Activated CD8-positive, alpha-beta memory T cell treated with anti-CD3 and anti-CD28 coated beads for 36 hours (primary cell): ENCODE results near the gene OR56A4. TPM values are rescaled to one million over a fixed set of nuclear protein-coding genes. Genes with fewer than 3 reads are reported as not detected.

Source experiments
- CTCF ChIA-PET: fragments of 350-600 bp; sonication (Branson Sonifier 250); formaldehyde crosslinking; loops from one replicate; lab custom pipeline; 2021; ENCODE audit warnings: antibody characterized with exemption; lab: Charles Lee
- POLR2A ChIA-PET: fragments of 350-600 bp; sonication (Branson Sonifier 250); formaldehyde crosslinking; loops from one replicate; lab custom pipeline; 2021; ENCODE audit warnings: antibody characterized with exemption; lab: Charles Lee
- total RNA-seq, 2 experiments: library from RNA; stranded (reverse); gene quantifications; one replicate each; pipeline ENCODE4 v1.2.3, GENCODE V29; 2021

The OR56A4 gene, protein sequence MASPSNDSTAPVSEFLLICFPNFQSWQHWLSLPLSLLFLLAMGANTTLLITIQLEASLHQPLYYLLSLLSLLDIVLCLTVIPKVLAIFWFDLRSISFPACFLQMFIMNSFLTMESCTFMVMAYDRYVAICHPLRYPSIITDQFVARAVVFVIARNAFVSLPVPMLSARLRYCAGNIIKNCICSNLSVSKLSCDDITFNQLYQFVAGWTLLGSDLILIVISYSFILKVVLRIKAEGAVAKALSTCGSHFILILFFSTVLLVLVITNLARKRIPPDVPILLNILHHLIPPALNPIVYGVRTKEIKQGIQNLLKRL
- not detected for total RNA-seq

DNA sequence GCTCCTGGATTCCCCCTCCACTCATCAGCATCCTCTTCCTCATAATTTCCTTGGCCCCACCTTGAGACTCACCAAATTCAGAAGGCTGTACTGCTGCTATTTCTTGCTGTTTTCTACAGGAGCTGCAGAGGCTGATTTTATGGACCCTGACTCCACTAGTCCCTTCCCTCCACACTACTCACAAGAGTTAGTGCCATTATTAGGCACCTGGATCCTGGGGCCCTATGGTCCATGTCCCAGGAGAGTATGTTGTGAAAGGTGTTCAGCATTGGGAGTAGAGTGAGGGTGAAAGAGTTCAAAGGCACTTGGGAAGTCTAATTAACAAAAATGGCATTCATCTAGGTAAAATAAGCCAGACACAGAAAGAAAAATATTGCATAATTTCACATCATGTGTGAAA lies at the start of gene OR56A4:
Gene OR56A4, minus strand, starts transcription at position 101 of the 400 bp plus-strand sequence. CDS start 3,954 bp downstream, outside the sequence.
- ChIA-PET POLR2A (no interaction called here), CTCF (no interaction called here)

DNA sequence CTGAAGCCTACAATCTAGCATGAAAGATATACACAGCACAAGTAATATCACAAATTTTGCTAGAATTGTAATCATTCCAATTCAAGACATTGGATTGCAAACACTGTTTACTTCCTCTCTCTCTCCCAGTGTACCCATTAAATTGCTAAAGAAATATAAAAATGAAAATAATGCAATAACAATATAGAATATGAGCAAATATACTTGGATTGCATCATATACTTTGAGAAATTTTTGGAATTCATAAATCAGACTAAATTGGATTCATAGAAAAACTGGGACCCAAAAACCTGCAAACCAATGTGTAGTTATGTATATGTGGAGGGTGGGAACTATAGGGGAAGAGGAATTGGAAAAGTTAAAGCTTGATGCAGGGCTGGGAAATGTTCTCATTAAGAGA lies 48.8 kb upstream of the OR56A4 start:
- POLR2A ChIA-PET, result no interaction called here
- CTCF ChIA-PET, result interaction anchor here (0.5 kb wide), 1 partner anchor 154 kb away, joined by 3 read pairs; no protein-coding TSS in a partner anchor

DNA sequence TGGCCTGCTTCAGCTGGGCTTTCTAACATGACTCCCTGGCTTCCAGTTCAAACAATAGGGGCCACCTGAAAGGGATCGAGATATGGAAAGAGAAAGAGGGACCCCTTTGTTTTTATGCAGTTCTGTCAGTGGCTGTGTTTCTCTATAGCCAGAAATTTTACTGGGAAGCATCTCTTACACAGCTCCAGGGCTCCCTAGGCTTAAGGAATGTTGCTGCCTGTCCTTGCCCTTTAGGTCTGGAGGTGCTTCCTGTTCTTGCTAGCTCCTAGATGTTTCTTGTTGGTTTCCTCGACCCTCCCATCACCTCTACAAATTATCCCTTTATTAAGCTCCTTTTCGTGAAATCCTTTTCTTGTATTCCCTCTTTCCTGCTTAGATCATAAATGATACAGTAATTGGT lies 45.6 kb upstream of the OR56A4 start:
- POLR2A ChIA-PET, result no interaction called here
- CTCF ChIA-PET, result no interaction called here

DNA sequence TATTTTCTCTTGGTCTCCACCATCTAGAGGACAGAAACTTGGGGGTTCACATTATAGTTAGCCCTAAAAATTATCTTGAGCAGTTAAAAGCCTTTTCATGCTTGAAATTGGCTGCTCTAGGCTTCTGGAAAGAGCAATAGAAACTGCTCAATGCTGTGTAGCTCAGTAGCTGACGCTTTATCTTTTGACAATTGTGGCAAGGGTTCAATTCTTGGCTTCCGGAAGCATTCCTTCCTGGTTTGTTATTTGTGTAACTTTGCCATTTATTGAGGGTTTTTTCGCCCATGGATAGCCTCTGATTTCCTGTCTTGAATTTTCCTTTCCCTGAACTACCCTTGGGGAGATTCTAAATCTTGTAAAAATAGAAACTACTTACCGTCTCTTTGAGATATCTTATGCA lies 34.1 kb upstream of the OR56A4 start:
- ChIA-PET POLR2A (no interaction called here), CTCF (no interaction called here)

DNA sequence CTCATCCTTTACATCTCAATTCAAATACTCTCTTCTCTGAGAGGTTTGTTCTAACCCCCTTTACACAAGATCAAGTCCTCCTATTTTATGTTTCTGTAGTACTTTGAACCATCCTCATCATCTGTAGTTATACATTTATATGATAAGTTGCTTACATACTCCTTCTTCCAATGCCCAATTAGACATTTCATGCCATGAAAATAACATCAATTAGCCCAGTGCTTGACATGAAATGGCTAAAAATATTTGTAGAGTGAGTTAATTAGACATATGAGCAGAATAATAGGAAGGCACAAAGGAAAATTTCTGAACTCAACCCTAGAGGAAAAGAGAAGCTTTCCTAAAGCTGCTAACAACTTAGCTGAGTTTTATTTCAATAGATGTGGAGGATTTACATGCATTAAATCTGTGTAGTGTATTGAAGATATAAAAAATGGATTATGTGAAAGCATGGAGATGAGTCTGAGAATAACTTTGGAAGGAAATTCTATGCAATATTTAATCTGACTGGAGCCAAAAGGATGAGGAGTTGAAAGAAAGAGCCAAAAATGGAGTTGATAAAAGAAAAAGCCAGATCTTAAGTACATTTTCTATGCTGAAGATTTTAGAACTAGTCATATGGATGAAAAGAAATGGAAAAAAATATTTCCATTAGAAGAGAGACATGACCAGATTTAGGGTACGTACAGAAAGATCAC lies 24.1 kb upstream of the OR56A4 start, which contains the start of gene OR56A1:
Gene OR56A1, minus strand, starts transcription at position 51 of the 698 bp plus-strand sequence. CDS start 3,066 bp downstream, outside the sequence.
- CTCF ChIA-PET, result no interaction called here

DNA sequence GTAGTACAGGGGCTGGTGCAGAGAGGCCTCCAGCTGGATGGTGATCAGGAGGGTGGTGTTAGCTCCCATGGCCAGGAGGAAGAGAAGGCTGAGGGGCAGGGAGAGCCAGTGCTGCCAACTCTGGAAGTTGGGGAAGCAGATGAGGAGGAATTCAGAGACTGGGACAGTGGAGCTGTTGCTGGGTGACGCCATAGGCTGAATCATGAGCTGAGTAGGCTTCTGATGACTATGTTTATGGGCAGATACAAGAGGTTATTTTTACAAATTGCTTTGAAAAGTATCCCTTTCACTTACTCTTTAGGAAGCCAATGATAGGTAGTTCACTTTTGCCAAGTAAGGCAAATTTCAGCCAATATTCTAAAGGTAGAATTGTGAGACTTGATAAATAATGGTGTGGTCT lies 20.8 kb upstream of the OR56A4 start:
- ChIA-PET POLR2A (no interaction called here), CTCF (no interaction called here)

More for the DNA sequence above, 24.1 kb upstream of the OR56A4 start, which contains the start of gene OR56A1:
- POLR2A ChIA-PET, result no interaction called here

DNA sequence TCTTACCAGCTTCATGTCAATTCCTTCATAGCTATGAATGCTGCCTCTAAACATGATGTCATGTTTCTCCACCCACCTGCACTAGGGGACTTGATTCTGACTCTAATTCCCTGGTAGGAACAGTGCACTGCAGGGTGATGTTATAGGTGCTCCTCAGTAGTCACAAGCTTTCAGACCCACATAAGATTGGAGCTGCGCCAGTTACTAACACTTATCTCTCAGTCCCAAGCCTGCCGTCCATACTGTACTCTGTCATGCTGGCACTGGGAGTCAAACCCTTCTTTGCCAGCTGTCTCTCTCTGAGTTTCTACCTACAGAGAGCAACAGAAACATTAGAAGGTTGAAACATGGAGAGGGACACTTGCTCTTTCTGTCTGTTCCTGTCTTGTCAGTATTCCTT lies 18.3 kb upstream of the OR56A4 start:
- CTCF ChIA-PET, result interaction anchor here (1.3 kb wide), 1 partner anchor 332 kb away, joined by 4 read pairs; no protein-coding TSS in a partner anchor
- POLR2A ChIA-PET, result no interaction called here

DNA sequence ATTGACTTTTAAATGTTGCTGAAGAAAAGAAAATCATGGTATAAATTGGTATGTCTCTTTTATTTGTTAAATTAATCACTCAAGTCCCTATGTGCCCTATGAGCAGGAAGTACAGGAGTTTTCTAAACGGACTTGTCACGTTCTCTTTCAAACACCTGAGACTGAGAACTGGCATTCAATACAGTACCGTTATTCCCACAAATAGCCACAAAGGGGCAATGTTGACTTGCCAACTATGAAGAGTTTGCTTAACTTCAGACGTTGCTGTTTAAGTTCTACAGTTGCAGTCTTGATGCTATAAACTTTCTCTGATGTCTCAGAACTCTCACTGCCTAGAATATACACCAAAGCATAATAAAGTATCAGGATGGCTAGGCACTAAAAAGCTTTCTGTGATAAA lies 16.2 kb upstream of the OR56A4 start:
- POLR2A ChIA-PET, result no interaction called here
- CTCF ChIA-PET, result interaction anchor here (0.7 to 1.3 kb wide), 3 partner anchors 20 to 340 kb away, joined by 3 to 4 read pairs (median 4); no protein-coding TSS in a partner anchor

DNA sequence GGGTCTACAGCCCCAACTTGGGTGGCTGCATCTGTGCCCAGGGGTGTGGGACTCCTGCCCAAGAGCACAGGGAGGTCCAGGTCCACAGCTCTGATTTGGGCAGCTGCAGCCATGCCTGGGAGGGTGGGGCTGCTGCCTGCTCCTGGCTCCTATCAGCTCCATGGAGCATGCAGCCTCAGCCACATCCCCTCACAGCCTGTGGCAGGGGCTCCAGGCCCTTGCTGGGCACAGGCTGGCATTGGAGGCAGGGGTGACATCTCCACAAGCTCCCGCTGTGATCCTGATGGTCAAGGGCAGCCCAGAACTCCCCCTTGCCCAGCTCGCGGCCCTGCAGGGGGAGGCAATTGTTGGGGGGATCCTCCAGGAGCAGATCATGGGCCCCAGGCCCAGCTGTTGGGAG lies 6.3 kb upstream of the OR56A4 start:
- ChIA-PET POLR2A (no interaction called here), CTCF (no interaction called here)

DNA sequence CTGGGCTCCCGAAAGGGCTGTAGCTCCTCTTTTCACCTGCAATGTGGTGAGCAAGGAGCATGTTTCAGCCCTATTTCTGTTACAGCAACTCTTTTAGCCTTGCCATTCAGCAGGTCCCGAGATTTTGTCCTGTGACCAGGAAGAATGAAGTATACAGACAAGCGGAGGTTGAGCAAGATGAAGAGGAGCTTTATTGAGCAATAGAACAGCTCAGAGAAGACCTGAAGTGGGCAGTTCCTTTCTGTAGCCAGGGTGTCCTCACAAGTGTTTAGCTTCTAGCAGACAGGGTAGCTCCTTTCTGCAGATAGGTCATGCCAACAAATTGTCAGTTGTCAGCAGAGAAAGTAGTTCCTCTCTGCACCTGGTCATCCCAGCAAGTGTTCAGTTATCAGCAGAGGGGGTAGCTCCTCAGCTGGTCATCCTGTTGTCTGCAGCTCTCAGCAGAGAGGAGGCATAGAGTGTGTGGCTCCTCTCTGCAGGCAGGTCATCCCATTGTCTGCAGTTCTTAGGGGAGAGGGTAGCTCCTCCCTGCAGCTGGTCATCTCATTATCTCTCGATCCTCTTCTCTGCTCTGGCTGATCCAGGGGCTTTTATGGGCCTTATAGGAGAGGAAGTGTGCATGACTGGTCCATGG lies 5.4 kb upstream of the OR56A4 start:
- CTCF ChIA-PET, result no interaction called here
- POLR2A ChIA-PET, result no interaction called here

DNA sequence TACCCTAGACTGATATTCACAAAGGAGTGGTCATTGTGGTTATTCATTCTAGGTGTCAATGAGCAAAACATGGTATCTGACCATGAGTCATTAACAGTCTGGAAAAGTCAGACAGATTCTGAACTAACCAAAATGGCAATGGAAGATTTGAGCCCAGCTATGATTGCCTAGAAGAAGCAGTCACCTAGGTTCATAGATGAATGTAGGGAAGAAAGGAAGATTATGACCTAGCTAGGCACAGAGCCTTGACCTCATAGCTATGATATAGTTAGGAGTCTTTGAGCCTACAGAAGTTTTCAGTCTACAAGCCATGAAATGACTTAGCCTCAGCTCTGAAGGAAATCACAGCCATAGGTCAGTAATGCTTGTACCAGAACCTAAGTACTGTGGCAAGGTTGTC lies 351 bp downstream of the OR56A4 start:
- ChIA-PET POLR2A (no interaction called here), CTCF (no interaction called here)

DNA sequence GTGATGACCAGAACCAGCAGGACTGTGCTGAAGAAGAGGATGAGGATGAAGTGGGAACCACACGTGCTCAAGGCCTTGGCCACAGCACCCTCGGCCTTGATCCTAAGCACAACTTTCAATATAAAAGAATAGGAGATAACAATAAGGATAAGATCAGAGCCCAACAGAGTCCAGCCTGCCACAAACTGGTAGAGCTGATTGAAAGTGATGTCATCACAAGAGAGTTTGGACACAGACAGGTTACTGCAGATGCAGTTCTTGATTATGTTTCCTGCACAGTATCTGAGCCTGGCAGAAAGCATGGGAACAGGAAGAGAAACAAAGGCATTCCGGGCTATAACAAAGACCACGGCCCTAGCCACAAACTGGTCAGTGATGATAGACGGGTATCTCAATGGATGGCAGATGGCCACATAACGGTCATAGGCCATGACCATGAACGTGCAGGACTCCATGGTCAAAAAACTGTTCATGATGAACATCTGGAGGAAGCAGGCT lies 4.5 kb downstream of the OR56A4 start:
- ChIA-PET POLR2A (no interaction called here), CTCF (no interaction called here)

DNA sequence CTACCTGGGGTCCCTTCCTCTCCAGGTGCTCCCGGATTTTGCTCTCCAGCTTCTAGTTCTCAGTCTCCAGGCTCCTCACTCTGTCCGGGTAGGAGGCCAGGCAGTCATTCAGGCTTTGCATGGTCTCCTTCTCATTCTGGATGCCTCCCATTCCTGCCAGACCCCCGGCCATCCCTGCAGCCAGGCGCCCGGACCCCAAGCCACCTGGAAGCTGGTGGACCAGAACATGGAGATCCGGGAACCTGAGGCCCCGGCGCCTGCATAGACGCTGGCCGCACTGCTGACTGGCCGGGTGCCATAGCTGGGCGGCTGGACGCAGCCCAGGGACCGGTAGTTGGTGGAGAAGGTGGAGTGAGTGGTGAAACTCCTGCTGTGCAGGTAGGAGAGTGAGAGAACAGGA lies 12.0 kb downstream of the OR56A4 start:
- POLR2A ChIA-PET, result no interaction called here
- CTCF ChIA-PET, result no interaction called here

DNA sequence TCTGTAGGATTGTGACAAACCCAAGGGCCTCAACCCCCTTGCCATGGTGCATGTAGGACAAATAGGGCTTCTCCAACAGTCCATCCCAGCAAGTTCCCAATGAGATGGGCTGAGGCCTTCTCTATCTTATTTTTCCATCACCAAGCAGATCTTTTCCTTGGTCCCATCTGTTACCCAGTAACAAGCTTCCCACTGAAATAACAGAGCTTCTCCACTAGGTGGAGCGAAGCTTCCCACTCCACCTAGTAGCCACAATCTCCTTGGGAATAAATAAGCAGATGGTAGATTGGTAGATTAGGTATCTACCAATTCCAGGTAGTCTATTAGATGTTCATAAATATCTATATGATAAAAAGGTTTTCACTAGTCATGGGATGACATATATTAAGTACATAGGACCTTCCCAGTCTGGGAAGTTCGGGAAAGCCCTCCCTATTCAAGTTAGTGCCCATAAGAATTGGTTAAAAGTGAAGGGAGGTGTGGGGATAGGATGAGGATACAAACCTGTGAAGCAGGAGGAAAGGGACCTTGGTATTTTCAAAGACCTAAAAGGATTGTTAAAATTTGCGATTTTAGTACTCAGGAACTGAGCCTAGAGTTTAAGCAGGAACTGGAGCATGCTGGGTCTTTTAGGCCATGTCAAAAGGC lies 14.0 kb downstream of the OR56A4 start:
- ChIA-PET CTCF (no interaction called here), POLR2A (no interaction called here)

DNA sequence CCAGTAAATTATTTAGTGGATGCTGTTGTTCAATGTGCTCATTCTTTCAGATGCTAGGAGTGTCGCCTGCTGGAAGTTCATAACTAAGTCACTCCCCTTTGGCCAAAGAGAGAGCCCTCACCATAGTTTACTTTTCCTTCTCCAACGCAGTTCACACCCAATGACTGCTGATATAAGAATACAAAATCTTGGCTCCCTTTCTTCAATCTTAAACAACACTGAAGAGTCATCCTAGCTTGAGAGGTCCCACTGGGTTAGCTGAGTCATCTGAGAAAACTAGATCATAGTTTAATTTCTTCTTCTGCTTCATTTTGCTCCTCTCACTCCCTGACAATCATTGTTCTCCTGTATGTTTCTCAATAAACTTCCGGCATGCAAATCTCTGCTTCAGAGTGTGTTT lies 14.6 kb downstream of the OR56A4 start:
- CTCF ChIA-PET, result no interaction called here
- POLR2A ChIA-PET, result no interaction called here

DNA sequence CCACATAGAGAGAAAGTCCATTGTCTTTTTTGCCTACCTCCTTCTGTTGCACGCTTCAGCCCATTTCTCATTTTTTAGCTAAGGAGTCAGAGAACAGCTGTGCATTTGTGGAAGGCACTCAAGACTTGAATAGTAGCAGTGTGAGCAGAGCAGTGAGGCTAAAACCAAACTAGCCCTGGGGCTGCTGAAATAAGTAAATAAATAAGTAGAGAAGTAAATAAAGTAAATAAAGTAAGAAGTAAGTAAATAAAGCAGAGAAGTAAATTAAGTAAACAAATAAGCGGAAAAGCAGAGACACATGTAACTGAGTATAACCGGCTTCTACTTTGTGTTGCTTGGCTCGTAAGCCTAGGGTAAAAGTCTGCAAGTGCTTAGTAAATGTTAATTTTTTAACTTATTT lies 17.5 kb downstream of the OR56A4 start:
- ChIA-PET CTCF (no interaction called here), POLR2A (no interaction called here)

DNA sequence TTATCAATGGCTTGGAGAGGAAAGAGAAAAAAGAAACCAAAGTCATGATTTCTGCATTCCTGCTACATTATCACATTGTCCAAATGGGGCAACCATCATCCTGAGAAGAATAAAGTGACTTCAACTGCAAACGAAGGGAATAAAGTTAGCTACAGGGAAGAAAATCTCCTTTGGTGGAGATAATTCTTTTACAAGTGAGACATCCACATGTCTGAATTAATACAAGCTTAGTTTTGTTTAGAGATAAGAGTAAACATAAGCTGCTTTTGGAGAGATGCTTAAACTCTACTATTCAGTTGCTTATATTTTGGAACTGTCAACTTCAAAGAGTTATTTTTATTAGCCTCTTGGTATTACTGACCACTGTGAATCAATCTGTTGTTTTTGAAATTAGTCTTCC lies 19.9 kb downstream of the OR56A4 start, which contains the start of gene OR52L1:
Gene OR52L1, minus strand, starts transcription at position 101 of the 400 bp plus-strand sequence. Its CDS starts 55 bp downstream, at position 46.
- ChIA-PET CTCF (no interaction called here), POLR2A (no interaction called here)

DNA sequence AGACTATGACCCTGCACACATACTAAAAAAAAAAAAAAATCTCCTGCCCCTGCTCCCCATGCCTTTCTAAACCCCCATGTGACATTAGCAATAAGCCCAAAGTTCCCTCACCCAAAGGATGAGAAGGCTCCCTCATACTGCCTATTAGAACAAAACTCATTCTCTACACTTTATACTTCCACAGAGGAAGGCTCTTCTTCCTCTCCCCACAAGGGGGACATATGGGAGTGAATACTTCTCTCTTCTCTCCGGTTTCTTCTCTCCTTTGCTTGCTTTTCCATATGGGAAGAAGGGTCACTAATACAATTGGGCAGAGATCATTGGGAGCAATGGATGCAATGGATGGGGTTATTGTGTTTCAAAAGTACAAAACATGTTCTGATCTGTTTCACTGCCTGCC lies 23.3 kb downstream of the OR56A4 start:
- POLR2A ChIA-PET, result no interaction called here
- CTCF ChIA-PET, result no interaction called here

DNA sequence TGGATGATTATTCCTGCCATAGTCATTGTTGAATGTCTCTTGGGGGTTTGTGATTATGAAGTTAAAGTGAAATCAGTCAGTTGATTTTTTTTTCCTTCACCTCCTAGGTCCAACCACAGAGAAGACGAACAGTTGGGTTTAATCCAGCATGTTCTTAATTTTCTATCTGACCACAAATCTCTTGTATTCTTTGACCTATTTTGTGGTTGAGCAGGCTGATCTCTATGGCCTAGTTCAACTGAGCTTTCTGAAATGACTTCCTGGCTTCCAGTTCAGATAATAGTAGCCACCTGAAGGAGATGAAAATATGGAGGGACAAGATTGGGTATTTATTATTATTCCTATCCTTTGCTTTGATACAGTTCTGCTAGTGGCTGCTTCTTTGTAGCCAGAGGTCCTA lies 33.2 kb downstream of the OR56A4 start:
- POLR2A ChIA-PET, result no interaction called here
- CTCF ChIA-PET, result no interaction called here

DNA sequence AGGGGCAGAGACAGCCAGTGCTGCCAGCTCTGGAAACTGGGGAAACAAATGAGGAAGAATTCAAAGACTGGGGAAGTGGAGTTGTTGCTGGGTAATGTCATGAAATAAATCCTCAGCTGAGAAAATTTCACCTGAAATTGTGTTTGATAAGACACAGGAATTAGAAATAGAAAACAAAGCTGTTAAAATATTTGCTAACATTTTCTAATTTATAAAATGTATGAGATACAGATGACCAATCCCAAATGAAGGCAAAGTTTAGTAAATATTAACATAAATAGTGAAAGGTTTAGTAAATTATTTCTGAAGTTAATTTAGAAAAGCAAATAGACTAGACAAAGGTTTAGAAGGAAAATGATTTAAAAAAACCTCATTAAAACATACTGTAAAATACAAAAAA lies 38.4 kb downstream of the OR56A4 start, which contains the start of gene OR56A5:
Gene OR56A5, minus strand, starts transcription at position 101 of the 400 bp plus-strand sequence. Its CDS starts 0 bp downstream, at position 101.
- CTCF ChIA-PET, result no interaction called here
- POLR2A ChIA-PET, result no interaction called here
